Left renal pelvis (tissue), 4 donors: ENCODE results near the gene CLGN. TPM values are rescaled to one million over a fixed set of nuclear protein-coding genes. Genes with fewer than 3 reads are reported as not detected.

Experiments used
- DNase-seq, 4 donors: peaks; one replicate each; pipeline ENCODE4 v3.0.0-alpha.2; 2013; ENCODE audit warnings: low read depth in 4 of 4, low spot score in 3 of 4
- polyA plus RNA-seq, 4 donors: library from polyadenylated mRNA; unstranded; fragments of 120-200 nt; gene quantifications; one replicate each; pipeline ENCODE4 v1.2.1, GENCODE V29; 2013; ENCODE audit not compliant: insufficient read length in 4 of 4

CLGN gene
- polyA plus RNA-seq, 4 donors: 4.2 to 4.7 (median 4.7) TPM

DNA sequence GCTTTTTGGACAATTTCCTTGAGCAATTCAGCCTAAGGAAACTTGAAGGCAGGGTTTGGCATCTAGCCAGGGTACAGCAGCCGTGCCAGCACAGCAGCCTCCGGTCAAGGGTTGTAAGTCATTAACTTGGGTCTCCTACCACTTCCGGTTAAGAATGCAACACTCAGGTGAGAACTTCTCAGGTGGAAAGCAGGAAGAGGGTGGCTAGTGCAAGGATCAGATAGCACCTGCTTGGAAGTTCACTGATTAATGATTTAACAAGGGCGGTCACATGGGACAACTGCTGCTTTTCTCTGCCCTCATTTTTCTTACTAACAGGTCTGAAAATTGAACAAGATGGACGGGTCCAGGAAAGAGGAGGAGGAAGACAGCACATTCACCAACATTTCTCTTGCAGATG lies 84.1 kb downstream of the CLGN start:
- DNase-seq: peak in 3 of 4 donors; percentile 69 to 85 (median 81)

DNA sequence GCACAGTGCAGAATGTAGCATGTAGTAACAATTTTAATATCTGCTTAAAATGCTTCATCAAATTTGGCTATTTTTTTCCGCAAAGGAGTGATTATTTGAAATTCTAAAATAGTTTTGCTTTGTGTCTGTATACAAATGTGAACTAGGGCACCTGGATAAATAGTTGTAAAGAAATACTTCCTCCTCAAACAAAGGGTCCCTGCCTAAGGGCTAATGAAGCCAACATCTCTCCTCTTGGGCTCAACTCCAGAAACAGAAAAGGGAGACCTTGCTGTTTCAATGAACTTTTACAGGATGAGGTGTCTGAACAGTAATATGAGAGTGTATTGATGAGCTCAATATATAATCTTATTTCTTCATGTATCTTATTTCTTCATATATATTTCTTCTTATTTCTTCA lies 84.8 kb downstream of the CLGN start:
- no peak for DNase-seq

Other genes with a start within 250 kb of the CLGN start
- gene SCOC, start 54.0 kb downstream of the CLGN start, polyA plus RNA-seq: 100 to 1,000 TPM; 100 to 180 (median 137) TPM
- gene MGAT4D, start 70.6 kb upstream of the CLGN start, polyA plus RNA-seq: not detected
- 10 to 100 TPM; 29.5 to 59.1 (median 44.9) TPM for gene ELMOD2, start 96.5 kb upstream of the CLGN start, polyA plus RNA-seq
- gene UCP1, start 141.3 kb upstream of the CLGN start, polyA plus RNA-seq: under 1 TPM in 1 of 4 donors, not detected in 3; 0.29 TPM